Loucy (cell line): Measurements from ENCODE around the gene FCRL6.

Experiments used
- H2AFZ ChIP-seq: fragments of 200-600 bp; sonication (generic); 2 replicates; pipeline ENCODE4 v1.6.0; 2016; ENCODE audit warnings: antibody characterized with exemption, mild to moderate bottlenecking, low read length, moderate library complexity
- H3F3A ChIP-seq: fragments of 200-600 bp; 2 replicates; pipeline ENCODE4 v1.6.0; 2016; ENCODE audit warnings: antibody characterized with exemption, low read depth, mild to moderate bottlenecking
- H3K27me3 ChIP-seq: fragments of 200-600 bp; sonication (generic); 2 replicates; pipeline ENCODE4 v1.6.1; 2014; ENCODE audit warnings: low read length, mild to moderate bottlenecking; ENCODE audit not compliant: insufficient read depth, poor library complexity, severe bottlenecking
- H3K36me3 ChIP-seq: fragments of 200-600 bp; sonication (generic); 2 replicates; pipeline ENCODE4 v1.6.1; 2016; ENCODE audit warnings: low read length; ENCODE audit not compliant: insufficient read depth
- H3K4me1 ChIP-seq: fragments of 200-600 bp; sonication (generic); 2 replicates; pipeline ENCODE4 v1.5.1; 2014; ENCODE audit warnings: low read length, mild to moderate bottlenecking; ENCODE audit not compliant: insufficient read depth, poor library complexity, severe bottlenecking
- H3K4me2 ChIP-seq: fragments of 200-600 bp; sonication (generic); 2 replicates; pipeline ENCODE4 v1.6.0; 2014; ENCODE audit warnings: antibody characterized with exemption, low read length, low read depth, mild to moderate bottlenecking; ENCODE audit not compliant: poor library complexity, severe bottlenecking
- H3K4me3 ChIP-seq: fragments of 200-600 bp; sonication (generic); 2 replicates; pipeline ENCODE4 v1.5.1; 2014; ENCODE audit warnings: low read length, mild to moderate bottlenecking, mixed read lengths; ENCODE audit not compliant: poor library complexity, severe bottlenecking
- H3K79me2 ChIP-seq: fragments of 200-600 bp; sonication (generic); 2 replicates; pipeline ENCODE4 v1.6.1; 2014; ENCODE audit warnings: low read length; ENCODE audit not compliant: insufficient read depth
- H3K9ac ChIP-seq: fragments of 200-600 bp; sonication (generic); 2 replicates; pipeline ENCODE4 v1.6.0; 2014; ENCODE audit warnings: mild to moderate bottlenecking, low read depth, low read length, moderate library complexity; ENCODE audit not compliant: poor library complexity, severe bottlenecking
- H3K9me2 ChIP-seq: fragments of 200-600 bp; sonication (generic); replicated peaks from 2 replicates; pipeline ENCODE4 v1.6.1; 2016; ENCODE audit warnings: low read depth, low read length, mixed read lengths
- H3K9me3 ChIP-seq: fragments of 200-600 bp; sonication (generic); 2 replicates; pipeline ENCODE4 v1.6.1; 2014; ENCODE audit warnings: mild to moderate bottlenecking, antibody characterized with exemption, low read length, low read depth; ENCODE audit not compliant: insufficient read depth
- H4K20me1 ChIP-seq: fragments of 200-600 bp; sonication (generic); 2 replicates; pipeline ENCODE4 v1.6.0; 2014; ENCODE audit warnings: antibody characterized with exemption, low read length, mild to moderate bottlenecking; ENCODE audit not compliant: insufficient read depth, poor library complexity, severe bottlenecking
- EZH2phosphoT487 ChIP-seq: fragments of 200-600 bp; IDR thresholded peaks from 2 replicates; pipeline ENCODE4 v1.6.1; 2018; ENCODE audit warnings: antibody characterized with exemption, mild to moderate bottlenecking, moderate library complexity, borderline replicate concordance
- TF ChIP-seq, protein P1 (sequence below): fragments of 200-600 bp; sonication (generic); conservative IDR thresholded peaks from 2 replicates; pipeline ENCODE4 v1.5.1; 2014; ENCODE audit warnings: mild to moderate bottlenecking, antibody characterized with exemption, low read length

The FCRL6 gene

DNA sequence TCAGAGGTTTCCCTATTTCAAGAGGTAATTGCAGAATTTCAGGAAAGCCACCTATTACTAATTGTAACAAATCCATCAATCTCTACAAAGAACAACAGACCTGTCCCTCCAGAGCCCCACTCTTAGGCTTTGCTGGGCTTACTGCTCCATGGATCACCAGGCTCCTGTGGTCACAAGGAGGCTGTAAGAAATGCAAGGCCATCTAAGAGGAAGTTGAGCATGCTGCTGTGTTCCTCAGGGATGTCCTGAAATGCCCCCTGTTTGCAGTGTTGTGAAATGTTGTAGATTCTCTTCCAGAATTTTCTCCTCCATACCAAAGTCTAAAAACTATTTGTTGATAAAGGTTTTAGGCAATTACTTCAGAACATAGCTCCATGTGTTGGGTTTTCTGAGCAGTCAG lies 45.8 kb upstream of the FCRL6 start:
- no peaks in the 10 kb centered on the region for H3K9me3 ChIP-seq
- H3F3A ChIP-seq, result no peaks in the 10 kb centered on the region
- H3K4me3 ChIP-seq, result no peak overlapping the region
- peaks cover 18% of the 10 kb centered on the region for H3K4me1 ChIP-seq
- peak overlapping the region; percentile 56 for H2AFZ ChIP-seq
- H3K9me2 ChIP-seq, result no peaks in the 10 kb centered on the region
- no peaks in the 10 kb centered on the region for H4K20me1 ChIP-seq
- no peaks in the 10 kb centered on the region for H3K27me3 ChIP-seq
- H3K9ac ChIP-seq, result no peak overlapping the region
- no peaks in the 10 kb centered on the region for H3K36me3 ChIP-seq
- no peaks in the 10 kb centered on the region for H3K79me2 ChIP-seq
- H3K4me2 ChIP-seq, result no peak overlapping the region
- TF ChIP-seq, protein P1, sequence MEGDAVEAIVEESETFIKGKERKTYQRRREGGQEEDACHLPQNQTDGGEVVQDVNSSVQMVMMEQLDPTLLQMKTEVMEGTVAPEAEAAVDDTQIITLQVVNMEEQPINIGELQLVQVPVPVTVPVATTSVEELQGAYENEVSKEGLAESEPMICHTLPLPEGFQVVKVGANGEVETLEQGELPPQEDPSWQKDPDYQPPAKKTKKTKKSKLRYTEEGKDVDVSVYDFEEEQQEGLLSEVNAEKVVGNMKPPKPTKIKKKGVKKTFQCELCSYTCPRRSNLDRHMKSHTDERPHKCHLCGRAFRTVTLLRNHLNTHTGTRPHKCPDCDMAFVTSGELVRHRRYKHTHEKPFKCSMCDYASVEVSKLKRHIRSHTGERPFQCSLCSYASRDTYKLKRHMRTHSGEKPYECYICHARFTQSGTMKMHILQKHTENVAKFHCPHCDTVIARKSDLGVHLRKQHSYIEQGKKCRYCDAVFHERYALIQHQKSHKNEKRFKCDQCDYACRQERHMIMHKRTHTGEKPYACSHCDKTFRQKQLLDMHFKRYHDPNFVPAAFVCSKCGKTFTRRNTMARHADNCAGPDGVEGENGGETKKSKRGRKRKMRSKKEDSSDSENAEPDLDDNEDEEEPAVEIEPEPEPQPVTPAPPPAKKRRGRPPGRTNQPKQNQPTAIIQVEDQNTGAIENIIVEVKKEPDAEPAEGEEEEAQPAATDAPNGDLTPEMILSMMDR, result no peak
- TF ChIP-seq EZH2phosphoT487, result no peak

- Histone ChIP-seq H2AFZ (0 out of 2 replicates have a peak overlapping the region, but pooled peaks have one; percentile 32), H3K9me2 (no peaks in the 10 kb centered on the region), H3K36me3 (no peaks in the 10 kb centered on the region), H3K4me2 (peak overlapping the region; percentile 12), H3K27me3 (no peaks in the 10 kb centered on the region), H4K20me1 (no peaks in the 10 kb centered on the region), H3K9ac (no peak overlapping the region), H3F3A (0 out of 2 replicates have a peak, but pooled peaks cover 3% of the 10 kb centered on the region), H3K4me3 (no peak overlapping the region), H3K4me1 (peaks cover 8% of the 10 kb centered on the region), H3K79me2 (no peaks in the 10 kb centered on the region), H3K9me3 (no peaks in the 10 kb centered on the region)
- TF ChIP-seq, protein P1, result no peak
- no peak for TF ChIP-seq EZH2phosphoT487
Measured at GRCh38 chr1:159763686-159764085, 38.5 kb upstream of the FCRL6 start.

DNA sequence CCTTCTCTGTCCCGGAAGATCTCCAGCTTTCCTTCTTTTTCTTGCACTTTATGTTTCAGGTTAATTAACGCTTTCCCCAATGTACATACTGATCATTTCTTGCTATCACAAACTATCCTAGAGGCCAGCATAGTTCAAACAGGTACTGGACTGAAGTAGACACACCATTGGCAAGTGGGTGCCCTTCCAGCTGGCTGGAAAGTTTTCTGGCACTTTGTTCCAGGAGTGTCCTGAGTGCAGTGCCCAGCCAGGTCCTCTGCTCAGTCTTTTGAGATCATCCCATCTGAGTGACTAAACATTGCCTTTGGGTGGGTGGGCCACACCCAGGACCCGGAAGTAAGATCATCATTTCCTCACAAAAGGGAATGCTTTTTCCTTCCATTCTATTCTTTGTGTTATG lies 36.4 kb upstream of the FCRL6 start:
- Histone ChIP-seq H4K20me1 (no peaks in the 10 kb centered on the region), H2AFZ (no peak overlapping the region), H3K36me3 (no peaks in the 10 kb centered on the region), H3K79me2 (no peaks in the 10 kb centered on the region), H3K9me3 (no peaks in the 10 kb centered on the region), H3F3A (0 out of 2 replicates have a peak, but pooled peaks cover 3% of the 10 kb centered on the region), H3K4me2 (no peak overlapping the region), H3K4me3 (no peak overlapping the region), H3K27me3 (no peaks in the 10 kb centered on the region), H3K9ac (no peak overlapping the region), H3K9me2 (no peaks in the 10 kb centered on the region), H3K4me1 (peaks cover 8% of the 10 kb centered on the region)
- TF ChIP-seq, protein P1, result no peak
- TF ChIP-seq EZH2phosphoT487, result no peak
